Measurements from ENCODE around the gene TTI1.

DNA sequence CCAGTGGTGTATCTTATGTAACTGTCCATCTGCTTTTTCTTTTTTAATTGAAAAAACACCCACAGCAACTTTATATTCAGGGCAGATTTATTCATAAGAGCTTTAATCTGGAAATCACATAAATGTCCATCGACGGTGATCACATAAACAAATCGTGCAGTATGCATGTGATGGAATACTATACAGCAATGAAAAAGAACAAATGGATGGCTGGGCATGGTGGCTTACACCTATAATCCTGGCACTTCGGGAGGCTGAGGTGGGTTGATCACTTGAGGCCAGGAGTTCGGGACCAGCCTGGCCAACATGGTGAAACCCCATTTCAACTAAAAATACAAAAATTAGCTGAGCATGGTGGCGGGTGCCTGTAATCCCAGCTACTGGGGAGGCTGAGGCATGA, 91.3 kb downstream of the TTI1 start:
- TF ChIP-seq TOX (CRISPR knock-in tag; IDR thresholded peaks at IDR 0.05; ENCODE audit: borderline replicate concordance) = no peak
- TF ChIP-seq PATZ1 (CRISPR knock-in tag; IDR thresholded peaks at IDR 0.05; ENCODE audit: borderline replicate concordance) = no peak
- no peak for TF ChIP-seq ARNTL (CRISPR knock-in tag; IDR thresholded peaks at IDR 0.05; ENCODE audit: borderline replicate concordance, low read depth)
- TF ChIP-seq ISL1 (CRISPR knock-in tag; IDR thresholded peaks at IDR 0.05) = no peak
- no peak for TF ChIP-seq PPARA (CRISPR knock-in tag; IDR thresholded peaks at IDR 0.05; ENCODE audit: borderline replicate concordance)
- TF ChIP-seq ZFP3 (CRISPR knock-in tag; IDR thresholded peaks at IDR 0.05) = no peak
- no peak for TF ChIP-seq ZNF565 (CRISPR knock-in tag; conservative IDR thresholded peaks at IDR 0.05; ENCODE audit: low read depth)
- no peak for TF ChIP-seq BACH2 (CRISPR knock-in tag; IDR thresholded peaks at IDR 0.05; ENCODE audit: borderline replicate concordance)
- no peak for TF ChIP-seq TCF4 (CRISPR knock-in tag; IDR thresholded peaks at IDR 0.05; ENCODE audit: borderline replicate concordance)
- no peak for TF ChIP-seq CSDC2 (CRISPR knock-in tag; IDR thresholded peaks at IDR 0.05)
